Medulla oblongata (tissue), 1 donor: Measurements from ENCODE around the gene RRAS.
A peak's percentile ranks its signal among the peaks of the same experiment; 100 is the strongest.
"Not testable (repeated sequence)": the region's sequence is repeated elsewhere in the genome, so short reads cannot be mapped to it uniquely, and the experiment has no call there.

ENCODE experiments used
- DNase-seq: peaks from one replicate; pipeline ENCODE4 v3.0.0-alpha.2; 2015; ENCODE audit errors: extremely low spot score

The RRAS gene

GRCh38 chr19:49655570-49656455 lies 15.9 kb upstream of the RRAS start:
- no peak for DNase-seq

- no peak for DNase-seq
These were observed 14.6 kb upstream of the RRAS start for GRCh38 chr19:49654581-49654980.

- no peak for DNase-seq
These were observed 13.5 kb upstream of the RRAS start for GRCh38 chr19:49653466-49653806.

GRCh38 chr19:49652551-49653465 lies 12.9 kb upstream of the RRAS start:
- no peak for DNase-seq

- no peak for DNase-seq
These were observed 12.0 kb upstream of the RRAS start for GRCh38 chr19:49651820-49652550.

- DNase-seq: no peak
These were observed 11.3 kb upstream of the RRAS start for GRCh38 chr19:49651029-49651819.

- DNase-seq: no peak
These were observed 6.6 kb upstream of the RRAS start for GRCh38 chr19:49646586-49646985.

GRCh38 chr19:49645995-49646394 lies 6.1 kb upstream of the RRAS start:
- DNase-seq: no peak

GRCh38 chr19:49645592-49645991 lies 5.6 kb upstream of the RRAS start:
- no peak for DNase-seq

GRCh38 chr19:49643466-49643865 lies 3.5 kb upstream of the RRAS start:
- DNase-seq: no peak

GRCh38 chr19:49642492-49643035 lies 2.6 kb upstream of the RRAS start:
- peak; percentile 13 for DNase-seq

- peak; percentile 99 for DNase-seq
These were observed 1.9 kb upstream of the RRAS start, which contains the start of gene SCAF1 for GRCh38 chr19:49641688-49642491. TSS of gene SCAF1 (plus strand) at chr19:49642209. CDS start at chr19:49645027, 2,818 bp downstream.

GRCh38 chr19:49639401-49640112 lies 386 bp downstream of the RRAS start:
- DNase-seq: no peak

- DNase-seq: peak; percentile 10
These were observed 1.9 kb downstream of the RRAS start for GRCh38 chr19:49637821-49638738.

GRCh38 chr19:49636233-49636932 lies 3.6 kb downstream of the RRAS start:
- no peak for DNase-seq

- no peak for DNase-seq
These were observed 4.3 kb downstream of the RRAS start for GRCh38 chr19:49635530-49636232.

- not testable (repeated sequence) for DNase-seq
These were observed 6.7 kb downstream of the RRAS start for GRCh38 chr19:49633273-49633672.
